ENCODE results near the gene SLC41A1.

GRCh38 chr1:205861540-205861939 lies 48.5 kb upstream of the SLC41A1 start:
- TF ChIP-seq, protein P1, sequence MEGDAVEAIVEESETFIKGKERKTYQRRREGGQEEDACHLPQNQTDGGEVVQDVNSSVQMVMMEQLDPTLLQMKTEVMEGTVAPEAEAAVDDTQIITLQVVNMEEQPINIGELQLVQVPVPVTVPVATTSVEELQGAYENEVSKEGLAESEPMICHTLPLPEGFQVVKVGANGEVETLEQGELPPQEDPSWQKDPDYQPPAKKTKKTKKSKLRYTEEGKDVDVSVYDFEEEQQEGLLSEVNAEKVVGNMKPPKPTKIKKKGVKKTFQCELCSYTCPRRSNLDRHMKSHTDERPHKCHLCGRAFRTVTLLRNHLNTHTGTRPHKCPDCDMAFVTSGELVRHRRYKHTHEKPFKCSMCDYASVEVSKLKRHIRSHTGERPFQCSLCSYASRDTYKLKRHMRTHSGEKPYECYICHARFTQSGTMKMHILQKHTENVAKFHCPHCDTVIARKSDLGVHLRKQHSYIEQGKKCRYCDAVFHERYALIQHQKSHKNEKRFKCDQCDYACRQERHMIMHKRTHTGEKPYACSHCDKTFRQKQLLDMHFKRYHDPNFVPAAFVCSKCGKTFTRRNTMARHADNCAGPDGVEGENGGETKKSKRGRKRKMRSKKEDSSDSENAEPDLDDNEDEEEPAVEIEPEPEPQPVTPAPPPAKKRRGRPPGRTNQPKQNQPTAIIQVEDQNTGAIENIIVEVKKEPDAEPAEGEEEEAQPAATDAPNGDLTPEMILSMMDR (IDR thresholded peaks at IDR 0.05; ENCODE audit: insufficient read depth, low read depth, low read length) = no peak
- TF ChIP-seq EZH2 (IDR thresholded peaks at IDR 0.05; ENCODE audit: insufficient read depth, low read length) = no peak
